Mesendoderm (in vitro differentiated cells): Measurements from ENCODE around the gene KRTAP10-12.
A peak's percentile ranks its signal among the peaks of the same experiment; 100 is the strongest.

Experiments used
- DNase-seq: peaks from one replicate; pipeline ENCODE4 v3.0.0; 2013
- H2AK5ac ChIP-seq: 2 replicates; pipeline ENCODE4 v1.6.1; 2013; ENCODE audit warnings: low read length, inconsistent platforms
- H2BK120ac ChIP-seq: 2 replicates; pipeline ENCODE4 v1.6.1; 2013; ENCODE audit warnings: low read depth, mild to moderate bottlenecking, low read length, moderate library complexity, mixed read lengths
- H2BK15ac ChIP-seq: replicated peaks from 2 replicates; pipeline ENCODE4 v1.6.1; 2013; ENCODE audit warnings: low read depth, mild to moderate bottlenecking, moderate library complexity
- H2BK5ac ChIP-seq: 2 replicates; pipeline ENCODE4 v1.6.1; 2013; ENCODE audit warnings: low read length, inconsistent platforms
- H3K18ac ChIP-seq: 2 replicates; pipeline ENCODE4 v1.6.1; 2013; ENCODE audit warnings: mild to moderate bottlenecking, low read length, mixed read lengths
- H3K23ac ChIP-seq: one replicate; pipeline ENCODE4 v1.6.1; 2013; ENCODE audit warnings: low read length
- H3K27ac ChIP-seq: 2 replicates; pipeline ENCODE4 v1.5.1; 2013; ENCODE audit warnings: low read depth, mild to moderate bottlenecking, inconsistent platforms, low read length, moderate library complexity
- H3K27me3 ChIP-seq: 2 replicates; pipeline ENCODE4 v1.6.1; 2013; ENCODE audit warnings: low read length, control low read depth, mild to moderate bottlenecking, inconsistent platforms; ENCODE audit not compliant: insufficient read depth, poor library complexity
- H3K36me3 ChIP-seq: 2 replicates; pipeline ENCODE4 v1.6.1; 2013; ENCODE audit warnings: low read length, inconsistent platforms; ENCODE audit not compliant: control insufficient read depth, insufficient read depth
- H3K4ac ChIP-seq: one replicate; pipeline ENCODE4 v1.6.1; 2013; ENCODE audit warnings: low read depth, mild to moderate bottlenecking, low read length, moderate library complexity
- H3K4me1 ChIP-seq: 2 replicates; pipeline ENCODE4 v1.6.1; 2013; ENCODE audit warnings: low read depth, low read length, inconsistent platforms; ENCODE audit not compliant: control insufficient read depth
- H3K4me2 ChIP-seq: 2 replicates; pipeline ENCODE4 v1.6.1; 2013; ENCODE audit warnings: low read length
- H3K4me3 ChIP-seq: 2 replicates; pipeline ENCODE4 v1.5.1; 2013; ENCODE audit warnings: mild to moderate bottlenecking, low read length
- H3K56ac ChIP-seq: one replicate; pipeline ENCODE4 v1.6.1; 2013; ENCODE audit warnings: low read length
- H3K79me1 ChIP-seq: 2 replicates; pipeline ENCODE4 v1.6.1; 2013; ENCODE audit warnings: low read length, inconsistent platforms
- H3K79me2 ChIP-seq: 2 replicates; pipeline ENCODE4 v1.6.1; 2013; ENCODE audit warnings: mild to moderate bottlenecking, low read length; ENCODE audit not compliant: control insufficient read depth, insufficient read depth
- H3K9ac ChIP-seq: 2 replicates; pipeline ENCODE4 v1.6.1; 2013; ENCODE audit warnings: low read length, inconsistent platforms
- H4K5ac ChIP-seq: one replicate; pipeline ENCODE4 v1.6.1; 2013; ENCODE audit warnings: low read length
- H4K8ac ChIP-seq: one replicate; pipeline ENCODE4 v1.6.1; 2013; ENCODE audit warnings: low read depth, mild to moderate bottlenecking, control low read depth, low read length, moderate library complexity
- WGBS: extraction: QIAGEN DNeasy Blood & Tissue Kit; methylation state at CpG from one replicate; pipeline ENCODE4 v1.1.7; 2013; ENCODE audit warnings: low lambda C conversion rate, missing lambda C conversion rate; ENCODE audit not compliant: insufficient coverage; ENCODE audit errors: extremely low coverage; 5-methylcytosine and 5-hydroxymethylcytosine counted together

Gene KRTAP10-12

GRCh38 chr21:44710756-44711326 lies 13.9 kb downstream of the KRTAP10-12 start:
- Histone ChIP-seq H3K27me3 (no peaks in the 10 kb centered on the region), H3K23ac (no peak overlapping the region), H2BK5ac (no peak overlapping the region), H4K8ac (no peak overlapping the region), H3K4me1 (peaks cover 25% of the 10 kb centered on the region), H3K4me2 (peak overlapping the region; percentile 66), H3K18ac (no peak overlapping the region), H3K36me3 (no peaks in the 10 kb centered on the region), H3K79me2 (no peaks in the 10 kb centered on the region), H3K56ac (peak overlapping the region; percentile 85), H2BK120ac (no peak overlapping the region), H3K79me1 (peaks cover 3% of the 10 kb centered on the region), H3K9ac (peak overlapping the region; percentile 60), H2BK15ac (no peak overlapping the region), H4K5ac (no peak overlapping the region), H3K4ac (peak overlapping the region; percentile 1), H3K27ac (peak overlapping the region; percentile 48), H2AK5ac (no peak overlapping the region), H3K4me3 (peak overlapping the region; percentile 9)
- DNase-seq = peak; percentile 75
- WGBS = no CpG with 5 or more reads among the region's 20 CpGs

- H3K36me3 ChIP-seq = no peaks in the 10 kb centered on the region
- WGBS = no CpG with 5 or more reads among the region's 41 CpGs
- peak within 1 kb of the TSS; percentile 66 for H3K4me2 ChIP-seq
- H3K23ac ChIP-seq = no peak within 1 kb of the TSS
- H4K5ac ChIP-seq = no peak within 1 kb of the TSS
- H2AK5ac ChIP-seq = no peak within 1 kb of the TSS
- H4K8ac ChIP-seq = no peak within 1 kb of the TSS
- peak; percentile 76 for DNase-seq
- H3K79me1 ChIP-seq = no peaks in the 10 kb centered on the region
- H3K56ac ChIP-seq = peak within 1 kb of the TSS; percentile 85
- no peak within 1 kb of the TSS for H2BK5ac ChIP-seq
- H3K27me3 ChIP-seq = no peaks in the 10 kb centered on the region
- peak within 1 kb of the TSS; percentile 48 for H3K27ac ChIP-seq
- H3K79me2 ChIP-seq = no peaks in the 10 kb centered on the region
- no peak within 1 kb of the TSS for H2BK15ac ChIP-seq
- peak within 1 kb of the TSS; percentile 60 for H3K9ac ChIP-seq
- H3K4me1 ChIP-seq = peaks cover 20% of the 10 kb centered on the region
- peak within 1 kb of the TSS; percentile 9 for H3K4me3 ChIP-seq
- H2BK120ac ChIP-seq = peak within 1 kb of the TSS; percentile 19
- H3K18ac ChIP-seq = peak within 1 kb of the TSS; percentile 65
- H3K4ac ChIP-seq = peak within 1 kb of the TSS; percentile 41
Measured at GRCh38 chr21:44711327-44712202, 14.6 kb downstream of the KRTAP10-12 start, which contains the start of gene TSPEAR. TSPEAR (minus strand) TSS chr21:44711572; CDS start chr21:44711514, 58 bp downstream.

GRCh38 chr21:44712203-44713028 lies 15.4 kb downstream of the KRTAP10-12 start:
- H3K79me2 ChIP-seq = no peaks in the 10 kb centered on the region
- H3K27ac ChIP-seq = no peak overlapping the region
- H3K4ac ChIP-seq = no peak overlapping the region
- H3K79me1 ChIP-seq = no peaks in the 10 kb centered on the region
- peak overlapping the region; percentile 19 for H2BK120ac ChIP-seq
- no peak overlapping the region for H2AK5ac ChIP-seq
- H3K23ac ChIP-seq = no peak overlapping the region
- peak overlapping the region; percentile 17 for H3K4me2 ChIP-seq
- H3K9ac ChIP-seq = peak overlapping the region; percentile 19
- no peak overlapping the region for H4K5ac ChIP-seq
- H4K8ac ChIP-seq = no peak overlapping the region
- H3K56ac ChIP-seq = peak overlapping the region; percentile 63
- no peak overlapping the region for H3K4me3 ChIP-seq
- no peaks in the 10 kb centered on the region for H3K36me3 ChIP-seq
- WGBS = no CpG with 5 or more reads among the region's 22 CpGs
- peaks cover 20% of the 10 kb centered on the region for H3K4me1 ChIP-seq
- DNase-seq = no peak
- H2BK5ac ChIP-seq = no peak overlapping the region
- no peaks in the 10 kb centered on the region for H3K27me3 ChIP-seq
- H2BK15ac ChIP-seq = no peak overlapping the region
- H3K18ac ChIP-seq = peak overlapping the region; percentile 65

GRCh38 chr21:44713130-44713529 lies 16.2 kb downstream of the KRTAP10-12 start:
- Histone ChIP-seq H2BK5ac (no peak overlapping the region), H4K8ac (no peak overlapping the region), H3K79me1 (no peaks in the 10 kb centered on the region), H3K4me3 (no peak overlapping the region), H2BK120ac (no peak overlapping the region), H2AK5ac (no peak overlapping the region), H3K27ac (no peak overlapping the region), H3K18ac (no peak overlapping the region), H3K9ac (no peak overlapping the region), H3K36me3 (no peaks in the 10 kb centered on the region), H3K4ac (peak overlapping the region; percentile 48), H3K56ac (peak overlapping the region; percentile 1), H3K79me2 (no peaks in the 10 kb centered on the region), H3K23ac (no peak overlapping the region), H4K5ac (no peak overlapping the region), H3K4me2 (no peak overlapping the region), H2BK15ac (no peak overlapping the region), H3K27me3 (no peaks in the 10 kb centered on the region), H3K4me1 (peaks cover 16% of the 10 kb centered on the region)
- WGBS = no CpG with 5 or more reads among the region's 9 CpGs
- no peak for DNase-seq

- Histone ChIP-seq H3K4me2 (no peak overlapping the region), H2BK5ac (no peak overlapping the region), H3K56ac (no peak overlapping the region), H4K5ac (no peak overlapping the region), H3K9ac (no peak overlapping the region), H3K4me3 (no peak overlapping the region), H3K27me3 (no peaks in the 10 kb centered on the region), H3K18ac (no peak overlapping the region), H3K4ac (no peak overlapping the region), H3K23ac (no peak overlapping the region), H2BK120ac (no peak overlapping the region), H3K79me2 (no peaks in the 10 kb centered on the region), H3K79me1 (no peaks in the 10 kb centered on the region), H2AK5ac (no peak overlapping the region), H3K4me1 (peaks cover 11% of the 10 kb centered on the region), H4K8ac (no peak overlapping the region), H3K27ac (no peak overlapping the region), H3K36me3 (no peaks in the 10 kb centered on the region), H2BK15ac (no peak overlapping the region)
- DNase-seq = no peak
- no CpG with 5 or more reads among the region's 10 CpGs for WGBS
Measured at GRCh38 chr21:44713846-44714245, 16.9 kb downstream of the KRTAP10-12 start.
